ENCODE data around the gene BEAN1. TPM values are rescaled to one million over a fixed set of nuclear protein-coding genes. Genes with fewer than 3 reads are reported as not detected.

BEAN1 gene
- total RNA-seq, 1 experiment from 2014 or later = 0.24 TPM

DNA sequence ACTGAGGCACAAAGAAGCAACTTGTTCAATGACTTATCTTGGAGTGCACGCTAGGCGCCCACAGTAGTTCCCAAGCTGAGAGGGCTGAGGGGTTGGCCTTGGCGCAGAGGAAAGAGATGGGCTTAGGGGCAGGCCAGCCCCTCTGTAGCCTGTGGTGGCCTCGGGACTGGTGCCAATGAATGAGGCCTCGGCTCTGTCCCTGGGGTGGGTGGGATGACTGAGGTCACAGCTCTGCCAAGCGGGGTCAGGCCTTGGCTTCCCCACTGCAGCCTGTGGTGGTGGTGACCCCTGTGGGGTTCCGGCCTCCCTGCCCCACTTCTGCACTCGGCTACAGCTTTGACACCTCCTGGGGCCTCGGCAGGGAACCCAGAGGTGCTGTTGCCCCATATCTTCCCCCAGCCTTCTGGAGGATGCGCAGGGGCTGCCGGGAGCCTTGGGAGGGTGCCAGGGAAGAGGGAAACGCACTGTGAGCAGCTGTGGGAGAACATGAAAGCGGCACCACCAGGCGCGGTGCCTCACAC lies 46.0 kb downstream of the BEAN1 start:
- H3K18ac ChIP-seq (ENCODE audit: insufficient read length, low read depth, low read length) = no peak overlapping the region
- no peak overlapping the region for H3K27ac Mint-ChIP-seq
- no peaks in the 10 kb centered on the region for H3K4me1 ChIP-seq (ENCODE audit: insufficient read depth, low read length)
- H3K79me2 ChIP-seq (ENCODE audit: insufficient read depth, low read length) = no peaks in the 10 kb centered on the region
- H4K5ac ChIP-seq (ENCODE audit: insufficient read length, low read depth, low read length) = no peak overlapping the region
- H3K56ac ChIP-seq (ENCODE audit: insufficient read length, low read depth, low read length) = no peak overlapping the region
- H3K4me2 ChIP-seq (ENCODE audit: insufficient read depth, insufficient read length, low read length) = no peak overlapping the region
- H3K23ac ChIP-seq (ENCODE audit: insufficient read length, low read depth, low read length) = no peak overlapping the region
- no peak overlapping the region for H4K91ac ChIP-seq (ENCODE audit: insufficient read length, low read depth, low read length)
- no peak overlapping the region for H2AFZ ChIP-seq (ENCODE audit: low read length)
- no peak overlapping the region for H2AK5ac ChIP-seq (ENCODE audit: insufficient read length, low read length)
- no CpG with 5 or more reads among the region's 15 CpGs for WGBS (ENCODE audit: extremely low coverage, insufficient read length, low lambda C conversion rate)
- H2BK5ac ChIP-seq (ENCODE audit: insufficient read length, low read length) = no peak overlapping the region
- no peaks in the 10 kb centered on the region for H4K20me1 ChIP-seq (ENCODE audit: control insufficient read depth, insufficient read depth, insufficient read length)
- no peak for DNase-seq
- H4K8ac ChIP-seq (replicated peaks; ENCODE audit: insufficient read length, low read depth, low read length) = no peak overlapping the region
- peaks cover 15% of the 10 kb centered on the region for H3K27me3 Mint-ChIP-seq (ENCODE audit: low read depth)
- TF ChIP-seq, protein P1, sequence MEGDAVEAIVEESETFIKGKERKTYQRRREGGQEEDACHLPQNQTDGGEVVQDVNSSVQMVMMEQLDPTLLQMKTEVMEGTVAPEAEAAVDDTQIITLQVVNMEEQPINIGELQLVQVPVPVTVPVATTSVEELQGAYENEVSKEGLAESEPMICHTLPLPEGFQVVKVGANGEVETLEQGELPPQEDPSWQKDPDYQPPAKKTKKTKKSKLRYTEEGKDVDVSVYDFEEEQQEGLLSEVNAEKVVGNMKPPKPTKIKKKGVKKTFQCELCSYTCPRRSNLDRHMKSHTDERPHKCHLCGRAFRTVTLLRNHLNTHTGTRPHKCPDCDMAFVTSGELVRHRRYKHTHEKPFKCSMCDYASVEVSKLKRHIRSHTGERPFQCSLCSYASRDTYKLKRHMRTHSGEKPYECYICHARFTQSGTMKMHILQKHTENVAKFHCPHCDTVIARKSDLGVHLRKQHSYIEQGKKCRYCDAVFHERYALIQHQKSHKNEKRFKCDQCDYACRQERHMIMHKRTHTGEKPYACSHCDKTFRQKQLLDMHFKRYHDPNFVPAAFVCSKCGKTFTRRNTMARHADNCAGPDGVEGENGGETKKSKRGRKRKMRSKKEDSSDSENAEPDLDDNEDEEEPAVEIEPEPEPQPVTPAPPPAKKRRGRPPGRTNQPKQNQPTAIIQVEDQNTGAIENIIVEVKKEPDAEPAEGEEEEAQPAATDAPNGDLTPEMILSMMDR (conservative IDR thresholded peaks at IDR 0.05) = no peak
- H3T11ph ChIP-seq (ENCODE audit: low read length) = no peak overlapping the region
- no peak overlapping the region for H3K27ac ChIP-seq (ENCODE audit: insufficient read length, low read depth, low read length)
- no peaks in the 10 kb centered on the region for H3K23me2 ChIP-seq (ENCODE audit: insufficient read length, low read depth, low read length, poor library complexity, severe bottlenecking)
- no peak overlapping the region for H3K9ac ChIP-seq (ENCODE audit: extremely low read depth, insufficient read length, low read length)
- H2BK20ac ChIP-seq (ENCODE audit: low read depth, low read length, poor library complexity, severe bottlenecking) = no peak overlapping the region
- H3K9me3 ChIP-seq (ENCODE audit: control insufficient read depth, low read depth, low read length) = no peaks in the 10 kb centered on the region
- no peaks in the 10 kb centered on the region for H3K27me3 ChIP-seq (ENCODE audit: insufficient read depth, low read length)
- no peak overlapping the region for H2BK12ac ChIP-seq (ENCODE audit: insufficient read length, low read depth, low read length)
- H3K4me1 Mint-ChIP-seq = peaks cover 7 to 15% of the 10 kb centered on the region in 2 experiments
- H3K9me3 Mint-ChIP-seq = no peaks in the 10 kb centered on the region
- H3K14ac ChIP-seq (ENCODE audit: insufficient read depth, low read length) = no peak overlapping the region
- H2BK120ac ChIP-seq (ENCODE audit: low read depth, low read length, poor library complexity, severe bottlenecking) = no peak overlapping the region
- no peak overlapping the region for H3K4me3 Mint-ChIP-seq
- H3K79me1 ChIP-seq (ENCODE audit: insufficient read depth, low read depth, low read length, poor library complexity, severe bottlenecking) = no peaks in the 10 kb centered on the region
- H3K36me3 Mint-ChIP-seq (ENCODE audit: insufficient read depth in 1 of 3, low read depth in 3 of 3) = no peaks in the 10 kb centered on the region
- H2BK15ac ChIP-seq (ENCODE audit: low read depth, low read length) = no peak overlapping the region
- no peak overlapping the region for H3K4ac ChIP-seq (ENCODE audit: low read depth, low read length)
